Sigmoid colon (tissue), 4 donors: ENCODE results near the gene IFNAR1.

ENCODE experiments used
- POLR2A ChIP-seq, 2 donors: fragments of 450-650 bp; IDR thresholded peaks; one replicate each; pipeline ENCODE4 v1.6.1; 2016; ENCODE audit warnings: antibody characterized with exemption in 2 of 2, mild to moderate bottlenecking in 2 of 2, moderate library complexity in 2 of 2
- POLR2AphosphoS5 ChIP-seq, 4 donors: sonication (generic); formaldehyde crosslinking; IDR thresholded peaks; one replicate each; pipeline ENCODE4 v1.6.1; 2017; ENCODE audit warnings: antibody characterized with exemption in 4 of 4

DNA sequence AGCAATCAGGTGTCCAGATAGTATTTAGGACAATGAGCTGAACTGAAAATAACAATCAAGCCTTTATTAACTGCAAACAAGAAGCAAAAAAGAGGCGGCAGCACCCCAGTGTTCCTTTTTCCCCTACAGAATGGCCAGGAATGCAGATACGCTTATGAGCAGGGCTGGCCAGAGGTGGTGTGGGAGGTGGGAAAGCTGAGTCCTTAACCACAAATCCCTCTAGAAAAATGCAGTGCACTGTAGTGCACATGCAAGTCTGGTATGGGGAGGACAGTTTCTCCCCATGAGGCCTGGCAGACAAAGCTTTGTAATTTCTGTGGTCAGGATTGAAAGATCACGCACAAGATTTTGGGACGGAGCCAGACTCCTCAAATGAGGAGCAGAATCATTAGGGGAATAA lies 10.7 kb upstream of the IFNAR1 start:
- TF ChIP-seq POLR2AphosphoS5 (IDR thresholded peaks at IDR 0.05) (no peak), POLR2A (IDR thresholded peaks at IDR 0.05) (no peak)
